GM12872 (cell line): ENCODE results near the gene UGT3A2.

Experiments used
- CTCF ChIP-seq: IDR thresholded peaks from 3 replicates; pipeline ENCODE4 v1.5.1; 2011; ENCODE audit warnings: low read depth, mild to moderate bottlenecking, low read length, moderate library complexity; ENCODE audit not compliant: insufficient read depth

The UGT3A2 gene

GRCh38 chr5:36033047-36033446 lies 33.6 kb downstream of the UGT3A2 start:
- TF ChIP-seq CTCF = no peak

- no peak for TF ChIP-seq CTCF
Measured at GRCh38 chr5:36031223-36031622, 35.5 kb downstream of the UGT3A2 start.

- TF ChIP-seq CTCF = no peak
Measured at GRCh38 chr5:36029914-36030313, 36.8 kb downstream of the UGT3A2 start.

- no peak for TF ChIP-seq CTCF
Measured at GRCh38 chr5:36028816-36029465, 37.7 kb downstream of the UGT3A2 start.

GRCh38 chr5:36027711-36028110 lies 39.0 kb downstream of the UGT3A2 start:
- no peak for TF ChIP-seq CTCF

- TF ChIP-seq CTCF = no peak
Measured at GRCh38 chr5:36026706-36027465, 39.8 kb downstream of the UGT3A2 start.

GRCh38 chr5:36017622-36018021 lies 49.1 kb downstream of the UGT3A2 start:
- no peak for TF ChIP-seq CTCF
